ENCODE results near the gene HOXA3.

DNA sequence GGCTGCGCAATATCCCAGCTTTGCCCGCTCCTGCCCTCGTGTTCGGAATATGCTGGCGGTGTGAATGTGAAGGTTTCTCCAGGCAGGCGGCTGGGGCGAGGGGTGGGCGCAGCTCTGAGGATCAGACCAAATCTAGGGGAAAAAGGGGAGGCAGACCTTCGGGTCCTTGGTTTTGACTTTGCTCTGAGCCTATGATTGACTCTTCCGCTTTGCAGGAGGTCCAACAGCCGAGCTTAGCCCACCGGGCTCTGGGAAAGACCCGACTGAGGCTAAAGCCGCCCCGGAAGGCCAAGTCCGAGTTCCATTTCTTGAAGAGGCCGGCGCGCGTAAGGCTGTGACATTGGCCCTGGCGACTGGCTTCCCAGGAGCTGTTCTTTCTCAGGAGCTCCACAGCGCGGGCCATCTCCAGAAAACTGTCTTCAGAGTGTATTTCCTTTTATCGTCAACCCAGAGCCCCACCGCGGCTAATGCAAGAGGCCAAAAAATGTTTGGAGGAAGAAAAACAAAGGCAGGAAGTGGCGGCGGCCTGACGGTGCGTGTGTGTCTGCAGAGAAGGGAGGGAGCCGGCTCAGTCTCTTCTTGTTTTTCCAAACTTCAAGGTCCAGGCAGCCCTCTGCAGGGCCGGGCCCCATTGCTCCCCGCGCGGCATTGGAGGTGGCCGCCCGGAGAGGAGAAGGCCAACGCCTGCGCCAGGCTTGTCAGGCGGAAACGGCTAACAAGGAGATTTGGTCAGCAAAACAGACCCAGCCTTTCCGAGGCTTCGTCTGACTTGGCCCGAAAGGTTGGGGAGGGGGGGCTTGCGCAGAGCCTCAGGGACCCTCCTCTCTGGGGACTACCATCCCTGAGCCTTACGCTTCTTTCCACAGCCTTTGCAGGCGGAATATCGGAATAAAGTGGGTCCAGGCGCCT is 36.3 kb upstream of the HOXA3 start:
- TF ChIP-seq ZFX (IDR thresholded peaks at IDR 0.05), result no peak
- TF ChIP-seq, protein P1, sequence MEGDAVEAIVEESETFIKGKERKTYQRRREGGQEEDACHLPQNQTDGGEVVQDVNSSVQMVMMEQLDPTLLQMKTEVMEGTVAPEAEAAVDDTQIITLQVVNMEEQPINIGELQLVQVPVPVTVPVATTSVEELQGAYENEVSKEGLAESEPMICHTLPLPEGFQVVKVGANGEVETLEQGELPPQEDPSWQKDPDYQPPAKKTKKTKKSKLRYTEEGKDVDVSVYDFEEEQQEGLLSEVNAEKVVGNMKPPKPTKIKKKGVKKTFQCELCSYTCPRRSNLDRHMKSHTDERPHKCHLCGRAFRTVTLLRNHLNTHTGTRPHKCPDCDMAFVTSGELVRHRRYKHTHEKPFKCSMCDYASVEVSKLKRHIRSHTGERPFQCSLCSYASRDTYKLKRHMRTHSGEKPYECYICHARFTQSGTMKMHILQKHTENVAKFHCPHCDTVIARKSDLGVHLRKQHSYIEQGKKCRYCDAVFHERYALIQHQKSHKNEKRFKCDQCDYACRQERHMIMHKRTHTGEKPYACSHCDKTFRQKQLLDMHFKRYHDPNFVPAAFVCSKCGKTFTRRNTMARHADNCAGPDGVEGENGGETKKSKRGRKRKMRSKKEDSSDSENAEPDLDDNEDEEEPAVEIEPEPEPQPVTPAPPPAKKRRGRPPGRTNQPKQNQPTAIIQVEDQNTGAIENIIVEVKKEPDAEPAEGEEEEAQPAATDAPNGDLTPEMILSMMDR (conservative IDR thresholded peaks at IDR 0.05), result no peak
